HepG2 (cell line): Measurements from ENCODE around the gene DGAT2. TPM values are rescaled to one million over a fixed set of nuclear protein-coding genes. Genes with fewer than 3 reads are reported as not detected.
A peak's percentile ranks its signal among the peaks of the same experiment; 100 is the strongest.

Source experiments
- BCLAF1 ChIP-seq: fragments of 450-650 bp; IDR thresholded peaks from 2 replicates; pipeline ENCODE4 v1.6.1; 2017; ENCODE audit warnings: mild to moderate bottlenecking
- E2F5 ChIP-seq: sonication (generic); formaldehyde crosslinking; conservative IDR thresholded peaks from 2 replicates; pipeline ENCODE4 v1.4.0; 2020; ENCODE audit warnings: missing genetic modification reagents
- GABPA ChIP-seq, 2 experiments: IDR thresholded peaks; 2 replicates each; pipeline ENCODE4 v1.6.1; 2011 to 2016; ENCODE audit warnings: low read depth in 2 of 2, low read length in 1 of 2, missing biosample characterization in 1 of 2, missing genetic modification characterization in 1 of 2
- KLF13 ChIP-seq: sonication (generic); formaldehyde crosslinking; IDR thresholded peaks from 2 replicates; pipeline ENCODE4 v1.4.0; 2020; ENCODE audit warnings: mild to moderate bottlenecking, missing genetic modification reagents
- PRMT3 ChIP-seq: sonication (generic); formaldehyde crosslinking; IDR thresholded peaks from 2 replicates; pipeline ENCODE4 v1.8.1; 2022; ENCODE audit warnings: low read depth, mild to moderate bottlenecking, moderate library complexity, missing genetic modification reagents, borderline replicate concordance
- REST ChIP-seq, 2 experiments: IDR thresholded peaks; 2 replicates each; pipeline ENCODE4 v1.6.1; 2011 to 2012; ENCODE audit warnings: low read length in 2 of 2, borderline replicate concordance in 1 of 2, low read depth in 1 of 2, mild to moderate bottlenecking in 1 of 2, moderate library complexity in 1 of 2
- SP5 ChIP-seq: IDR thresholded peaks from 2 replicates; pipeline ENCODE4 v1.6.1; 2016; ENCODE audit warnings: low read depth, borderline replicate concordance
- SRY ChIP-seq: sonication (generic); formaldehyde crosslinking; IDR thresholded peaks from 2 replicates; pipeline ENCODE4 v1.8.0; 2022; ENCODE audit warnings: mild to moderate bottlenecking, missing genetic modification reagents
- TFDP2 ChIP-seq: sonication (generic); formaldehyde crosslinking; IDR thresholded peaks from 2 replicates; pipeline ENCODE4 v1.4.0; 2020; ENCODE audit warnings: missing genetic modification reagents
- TP53 ChIP-seq: sonication (generic); formaldehyde crosslinking; conservative IDR thresholded peaks from 2 replicates; pipeline ENCODE4 v1.4.0; 2020; ENCODE audit warnings: missing genetic modification reagents
- ZNF354B ChIP-seq: sonication (generic); formaldehyde crosslinking; IDR thresholded peaks from 2 replicates; pipeline ENCODE4 v1.8.0; 2022; ENCODE audit warnings: mild to moderate bottlenecking, missing genetic modification reagents
- ZNF431 ChIP-seq: sonication (generic); formaldehyde crosslinking; IDR thresholded peaks from 2 replicates; pipeline ENCODE4 v1.9.0; 2022; ENCODE audit warnings: missing genetic modification reagents, low read depth, mild to moderate bottlenecking, borderline replicate concordance
- ZNF580 ChIP-seq: IDR thresholded peaks from 2 replicates; pipeline ENCODE4 v1.6.1; 2016; ENCODE audit warnings: low read depth, borderline replicate concordance
- ZNF740 ChIP-seq: sonication (generic); formaldehyde crosslinking; IDR thresholded peaks from 2 replicates; pipeline ENCODE4 v1.4.0; 2020; ENCODE audit warnings: missing genetic modification reagents
- ZNF784 ChIP-seq: sonication (generic); formaldehyde crosslinking; IDR thresholded peaks from 2 replicates; pipeline ENCODE4 v1.5.1; 2020; ENCODE audit warnings: missing genetic modification reagents, mild to moderate bottlenecking, borderline replicate concordance
- polyA plus RNA-seq, 8 experiments: library from polyadenylated mRNA; depleted of rRNA in 3 of 8; stranded (reverse) in 7 of 8; unstranded in 1 of 8; fragments of >200 nt; fragmentation: Illumina TruSeq in 4 of 8; extraction: Trizol in 4 of 8; gene quantifications; 2 replicates each; pipeline versions ENCODE4 v1.2.1 to v1.2.3, GENCODE V29; 2011 to 2016; ENCODE audit warnings: low read depth in 4 of 8, missing spikeins in 1 of 8, mixed read lengths in 1 of 8; ENCODE audit not compliant: insufficient read depth in 1 of 8
- total RNA-seq, 5 experiments: library from RNA; depleted of rRNA; stranded (reverse); fragments of >200 nt; fragmentation: Illumina TruSeq; extraction: Trizol; gene quantifications; 2 replicates each; pipeline ENCODE4 v1.2.3, GENCODE V29; 2016; ENCODE audit warnings: low read depth in 1 of 5

DGAT2 gene
- total and polyA plus RNA-seq, 2 of the 13 experiments (the other 11 are each of a cell fraction or from before 2014, with no cell fraction given), result 39.0 to 65.6 TPM

GRCh38 chr11:75795276-75796090, 26.9 kb downstream of the DGAT2 start (continued):
- TF ChIP-seq ZNF431, result no peak
- no peak for TF ChIP-seq ZNF580 (CRISPR knock-in tag)
- no peak for TF ChIP-seq BCLAF1
- TF ChIP-seq TP53 (CRISPR knock-in tag), result no peak
- TF ChIP-seq E2F5 (CRISPR knock-in tag), result no peak
- no peak for TF ChIP-seq PRMT3
- no peak for TF ChIP-seq ZNF784
- TF ChIP-seq SP5 (CRISPR knock-in tag), result no peak
- peak; percentile 28; the same call in 1 of the 2 replicates for TF ChIP-seq TFDP2 (CRISPR knock-in tag)
- no peak for TF ChIP-seq SRY
- TF ChIP-seq KLF13 (CRISPR knock-in tag), result no peak
- TF ChIP-seq ZNF740, result no peak
- TF ChIP-seq ZNF354B (CRISPR knock-in tag), result no peak
- no peak for TF ChIP-seq GABPA (IDR thresholded peaks at IDR 0.05; ENCODE audit: low read depth, low read length)
- no peak for TF ChIP-seq GABPA (CRISPR knock-in tag; IDR thresholded peaks at IDR 0.05; ENCODE audit: low read depth)
- no peak for TF ChIP-seq REST (IDR thresholded peaks at IDR 0.05; ENCODE audit: borderline replicate concordance in 1 of 2, low read depth in 1 of 2, low read length in 2 of 2)
